Measurements from ENCODE around the gene PAH.
A peak's percentile ranks its signal among the peaks of the same experiment; 100 is the strongest.

PAH gene

GRCh38 chr12:102902093-102902492 is 15.0 kb downstream of the PAH start:
- Histone ChIP-seq H3K27me3 (ENCODE audit: control insufficient read depth, insufficient read depth, low read length) (no peaks in the 10 kb centered on the region), H3K4me3 (ENCODE audit: low read length) (no peak overlapping the region), H3K4me1 (ENCODE audit: control insufficient read depth, insufficient read depth, low read length) (no peaks in the 10 kb centered on the region), H3K27ac (ENCODE audit: low read length) (no peak overlapping the region), H3K9me3 (ENCODE audit: control insufficient read depth, insufficient read depth, low read length) (no peaks in the 10 kb centered on the region), H3K36me3 (ENCODE audit: control insufficient read depth, insufficient read depth, low read length) (no peaks in the 10 kb centered on the region)
- no CpG with 5 or more reads among the region's 3 CpGs for WGBS (ENCODE audit: insufficient coverage, insufficient read length)
- DNase-seq (ENCODE audit: low read depth, low spot score): no peak

DNA sequence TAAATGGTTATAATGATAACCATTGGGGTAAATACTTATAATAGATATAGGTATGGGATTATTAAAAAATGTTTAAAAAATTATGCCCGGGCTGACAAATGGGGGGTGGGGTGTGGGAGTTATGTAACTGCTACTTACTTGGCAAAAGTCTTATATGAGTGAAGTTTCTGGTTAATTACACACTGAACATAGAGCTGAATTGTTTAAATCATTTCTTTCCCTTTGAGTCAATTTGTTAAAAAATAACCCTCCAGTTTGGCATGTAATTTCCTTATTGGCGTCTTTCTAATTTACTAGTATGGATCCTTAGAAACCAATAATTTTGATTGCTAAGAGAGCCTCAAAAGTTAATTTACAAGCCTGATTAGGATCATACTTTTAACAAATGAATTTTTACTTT is 16.7 kb downstream of the PAH start:
- WGBS (ENCODE audit: insufficient coverage, insufficient read length): 100% methylated on average over 1 of the region's 2 CpGs

GRCh38 chr12:102896067-102896466 is 21.0 kb downstream of the PAH start:
- H3K27me3 ChIP-seq (ENCODE audit: control insufficient read depth, insufficient read depth, low read length): no peaks in the 10 kb centered on the region
- H3K9me3 ChIP-seq (ENCODE audit: control insufficient read depth, insufficient read depth, low read length): no peaks in the 10 kb centered on the region
- no peaks in the 10 kb centered on the region for H3K4me1 ChIP-seq (ENCODE audit: control insufficient read depth, insufficient read depth, low read length)
- no peak overlapping the region for H3K27ac ChIP-seq (ENCODE audit: low read length)
- no CpG with 5 or more reads among the region's 1 CpG for WGBS (ENCODE audit: insufficient coverage, insufficient read length)
- H3K4me3 ChIP-seq (ENCODE audit: low read length): no peak overlapping the region
- no peak for DNase-seq (ENCODE audit: low read depth, low spot score)
- no peaks in the 10 kb centered on the region for H3K36me3 ChIP-seq (ENCODE audit: control insufficient read depth, insufficient read depth, low read length)

More for the DNA sequence above, 16.7 kb downstream of the PAH start:
- Histone ChIP-seq H3K4me1 (ENCODE audit: control insufficient read depth, insufficient read depth, low read length) (no peaks in the 10 kb centered on the region), H3K4me3 (ENCODE audit: low read length) (no peak overlapping the region), H3K9me3 (ENCODE audit: control insufficient read depth, insufficient read depth, low read length) (no peaks in the 10 kb centered on the region), H3K27me3 (ENCODE audit: control insufficient read depth, insufficient read depth, low read length) (no peaks in the 10 kb centered on the region), H3K27ac (ENCODE audit: low read length) (no peak overlapping the region), H3K36me3 (ENCODE audit: control insufficient read depth, insufficient read depth, low read length) (no peaks in the 10 kb centered on the region)
- DNase-seq (ENCODE audit: low read depth, low spot score): no peak

- Histone ChIP-seq H3K27me3 (ENCODE audit: control insufficient read depth, insufficient read depth, low read length) (no peaks in the 10 kb centered on the region), H3K36me3 (ENCODE audit: control insufficient read depth, insufficient read depth, low read length) (no peaks in the 10 kb centered on the region), H3K9me3 (ENCODE audit: control insufficient read depth, insufficient read depth, low read length) (no peaks in the 10 kb centered on the region), H3K4me1 (ENCODE audit: control insufficient read depth, insufficient read depth, low read length) (peaks cover 2% of the 10 kb centered on the region; the same call in 1 of the 2 replicates), H3K4me3 (ENCODE audit: low read length) (no peak overlapping the region), H3K27ac (ENCODE audit: low read length) (no peak overlapping the region)
- WGBS (ENCODE audit: insufficient coverage, insufficient read length): no CpG with 5 or more reads among the region's 2 CpGs
- DNase-seq (ENCODE audit: low read depth, low spot score): no peak
Observed at GRCh38 chr12:102891756-102892155, 25.3 kb downstream of the PAH start.

- Histone ChIP-seq H3K27ac (ENCODE audit: low read length) (no peak overlapping the region), H3K27me3 (ENCODE audit: control insufficient read depth, insufficient read depth, low read length) (no peaks in the 10 kb centered on the region), H3K36me3 (ENCODE audit: control insufficient read depth, insufficient read depth, low read length) (no peaks in the 10 kb centered on the region), H3K4me3 (ENCODE audit: low read length) (no peak overlapping the region), H3K4me1 (ENCODE audit: control insufficient read depth, insufficient read depth, low read length) (peaks cover 2% of the 10 kb centered on the region; the same call in 1 of the 2 replicates), H3K9me3 (ENCODE audit: control insufficient read depth, insufficient read depth, low read length) (no peaks in the 10 kb centered on the region)
- WGBS (ENCODE audit: insufficient coverage, insufficient read length): no CpG with 5 or more reads among the region's 1 CpG
- DNase-seq (ENCODE audit: low read depth, low spot score): no peak
Observed at GRCh38 chr12:102888511-102888910, 28.5 kb downstream of the PAH start.

DNA sequence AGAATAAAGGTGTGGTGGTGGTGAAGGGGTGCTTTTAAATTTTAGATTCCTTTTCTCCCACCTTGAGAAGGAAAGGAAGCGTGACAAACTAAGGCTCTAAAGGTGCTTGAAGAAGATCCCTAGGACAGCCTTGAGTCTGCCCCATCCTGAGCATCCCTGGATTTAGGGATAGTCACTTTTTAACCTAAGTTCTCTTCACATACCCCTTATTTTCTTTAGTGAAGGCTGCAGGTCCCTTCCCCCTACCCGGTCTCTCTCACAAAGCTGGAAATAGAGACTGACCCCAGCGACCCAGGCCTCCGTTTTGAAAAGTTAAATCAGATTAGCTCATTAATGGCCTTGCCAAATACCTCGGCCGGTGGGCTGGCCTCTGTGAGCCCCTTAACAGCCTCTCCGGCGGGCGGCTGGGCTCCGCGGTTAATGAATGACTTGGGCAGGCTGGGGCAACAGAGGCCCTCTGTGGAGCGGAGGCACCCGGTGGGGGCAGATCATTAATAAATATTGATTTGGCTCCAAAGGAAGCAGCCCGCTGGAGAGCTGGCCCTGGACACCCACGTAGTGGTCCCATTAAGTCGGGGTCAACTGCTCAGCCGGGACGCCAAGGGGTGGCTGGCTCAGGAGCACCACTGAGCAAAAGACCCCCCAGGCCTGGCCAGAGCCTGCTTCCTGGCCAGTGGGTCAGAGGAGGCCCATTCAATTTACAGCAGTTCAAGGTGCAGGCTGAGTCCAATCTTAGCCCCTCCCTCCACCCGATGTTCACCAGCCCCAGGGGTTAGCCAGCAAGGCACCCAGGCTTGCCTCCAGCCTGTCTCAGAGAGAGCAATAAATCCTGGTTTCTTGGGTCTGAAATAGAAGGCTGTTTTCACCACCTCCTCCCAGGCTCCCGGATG is 31.8 kb downstream of the PAH start:
- H3K36me3 ChIP-seq (ENCODE audit: control insufficient read depth, insufficient read depth, low read length): no peaks in the 10 kb centered on the region
- H3K27ac ChIP-seq (ENCODE audit: low read length): no peak overlapping the region
- no CpG with 5 or more reads among the region's 20 CpGs for WGBS (ENCODE audit: insufficient coverage, insufficient read length)

DNA sequence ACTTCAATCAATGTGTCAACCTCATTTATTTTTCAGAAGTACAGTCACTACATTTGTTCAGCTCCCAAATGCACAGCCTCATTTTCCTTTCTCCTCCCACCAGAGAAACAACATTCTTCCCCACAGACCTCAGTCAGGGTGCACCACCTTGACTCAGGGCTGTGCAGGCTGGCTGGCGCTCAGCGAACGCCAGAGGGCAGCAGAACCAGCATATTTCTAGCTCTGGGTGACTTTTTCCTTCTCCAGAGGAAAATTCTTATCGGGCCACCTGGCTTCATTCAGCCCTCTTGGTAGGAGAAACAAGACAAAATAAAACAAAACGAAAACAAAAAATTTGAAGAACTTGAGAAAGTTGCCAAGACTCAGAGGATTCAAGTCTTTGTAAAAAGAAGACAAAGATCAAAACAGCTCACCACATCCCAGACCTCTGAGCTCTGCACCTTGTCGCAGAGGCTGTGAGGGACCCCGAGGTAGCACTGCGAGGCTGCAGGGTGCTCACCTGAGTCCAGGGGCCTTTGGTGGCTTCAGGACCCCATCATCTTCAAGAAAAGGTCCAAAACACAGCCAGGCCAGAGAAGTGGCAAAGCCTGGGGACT is 33.7 kb downstream of the PAH start:
- WGBS (ENCODE audit: insufficient coverage, insufficient read length): no CpG with 5 or more reads among the region's 8 CpGs
- Histone ChIP-seq H3K27me3 (ENCODE audit: control insufficient read depth, insufficient read depth, low read length) (no peaks in the 10 kb centered on the region), H3K4me3 (ENCODE audit: low read length) (no peak overlapping the region), H3K27ac (ENCODE audit: low read length) (no peak overlapping the region), H3K36me3 (ENCODE audit: control insufficient read depth, insufficient read depth, low read length) (no peaks in the 10 kb centered on the region), H3K9me3 (ENCODE audit: control insufficient read depth, insufficient read depth, low read length) (no peaks in the 10 kb centered on the region), H3K4me1 (ENCODE audit: control insufficient read depth, insufficient read depth, low read length) (peaks cover 2% of the 10 kb centered on the region; the same call in 1 of the 2 replicates)
- peak; percentile 35 for DNase-seq (ENCODE audit: low read depth, low spot score)

More for the DNA sequence above, 31.8 kb downstream of the PAH start:
- DNase-seq (ENCODE audit: low read depth, low spot score): no peak
- H3K4me1 ChIP-seq (ENCODE audit: control insufficient read depth, insufficient read depth, low read length): peaks cover 2% of the 10 kb centered on the region; the same call in 1 of the 2 replicates
- no peaks in the 10 kb centered on the region for H3K9me3 ChIP-seq (ENCODE audit: control insufficient read depth, insufficient read depth, low read length)
- H3K27me3 ChIP-seq (ENCODE audit: control insufficient read depth, insufficient read depth, low read length): no peaks in the 10 kb centered on the region
- no peak overlapping the region for H3K4me3 ChIP-seq (ENCODE audit: low read length)

GRCh38 chr12:102880783-102881182 is 36.3 kb downstream of the PAH start:
- no peaks in the 10 kb centered on the region for H3K9me3 ChIP-seq (ENCODE audit: control insufficient read depth, insufficient read depth, low read length)
- H3K27ac ChIP-seq (ENCODE audit: low read length): no peak overlapping the region
- DNase-seq (ENCODE audit: low read depth, low spot score): no peak
- no peaks in the 10 kb centered on the region for H3K36me3 ChIP-seq (ENCODE audit: control insufficient read depth, insufficient read depth, low read length)
- peaks cover 2% of the 10 kb centered on the region; the same call in 1 of the 2 replicates for H3K4me1 ChIP-seq (ENCODE audit: control insufficient read depth, insufficient read depth, low read length)
- H3K4me3 ChIP-seq (ENCODE audit: low read length): no peak overlapping the region
- H3K27me3 ChIP-seq (ENCODE audit: control insufficient read depth, insufficient read depth, low read length): no peaks in the 10 kb centered on the region
- no CpG with 5 or more reads among the region's 5 CpGs for WGBS (ENCODE audit: insufficient coverage, insufficient read length)

DNA sequence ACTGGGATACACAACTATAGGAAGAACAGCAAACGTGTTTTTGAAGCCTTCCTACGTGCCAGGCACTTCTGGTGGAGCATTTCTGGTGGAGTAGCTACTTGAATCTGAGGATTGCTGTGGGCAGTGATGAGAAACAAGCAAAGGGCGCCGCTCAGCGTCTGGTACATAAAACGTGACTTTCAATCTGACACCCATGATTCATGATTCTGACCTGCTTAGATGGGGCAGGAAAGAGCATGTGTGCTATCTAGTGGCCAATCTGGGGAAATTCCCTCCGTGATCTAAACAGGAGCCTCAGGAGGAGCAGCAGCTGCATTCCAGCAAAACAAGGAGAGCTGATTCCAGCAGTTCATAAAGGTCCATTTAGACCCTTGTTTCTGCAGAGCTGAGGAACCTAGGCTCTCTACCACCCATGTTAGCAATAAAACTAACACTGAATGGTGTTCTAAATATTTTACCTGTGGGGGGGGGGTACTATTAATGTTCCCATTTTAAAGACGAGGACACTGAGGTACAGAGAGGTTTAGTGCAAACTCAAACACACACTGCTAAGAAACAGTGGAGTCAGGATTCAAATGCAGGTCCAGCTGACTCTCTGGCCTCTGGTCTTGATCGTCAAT is 37.8 kb downstream of the PAH start:
- Histone ChIP-seq H3K9me3 (ENCODE audit: control insufficient read depth, insufficient read depth, low read length) (no peaks in the 10 kb centered on the region), H3K4me3 (ENCODE audit: low read length) (no peak overlapping the region), H3K27ac (ENCODE audit: low read length) (no peak overlapping the region), H3K36me3 (ENCODE audit: control insufficient read depth, insufficient read depth, low read length) (no peaks in the 10 kb centered on the region), H3K4me1 (ENCODE audit: control insufficient read depth, insufficient read depth, low read length) (peaks cover 2% of the 10 kb centered on the region; the same call in 1 of the 2 replicates), H3K27me3 (ENCODE audit: control insufficient read depth, insufficient read depth, low read length) (no peaks in the 10 kb centered on the region)
- WGBS (ENCODE audit: insufficient coverage, insufficient read length): no CpG with 5 or more reads among the region's 9 CpGs
- peak; percentile 76 for DNase-seq (ENCODE audit: low read depth, low spot score)

DNA sequence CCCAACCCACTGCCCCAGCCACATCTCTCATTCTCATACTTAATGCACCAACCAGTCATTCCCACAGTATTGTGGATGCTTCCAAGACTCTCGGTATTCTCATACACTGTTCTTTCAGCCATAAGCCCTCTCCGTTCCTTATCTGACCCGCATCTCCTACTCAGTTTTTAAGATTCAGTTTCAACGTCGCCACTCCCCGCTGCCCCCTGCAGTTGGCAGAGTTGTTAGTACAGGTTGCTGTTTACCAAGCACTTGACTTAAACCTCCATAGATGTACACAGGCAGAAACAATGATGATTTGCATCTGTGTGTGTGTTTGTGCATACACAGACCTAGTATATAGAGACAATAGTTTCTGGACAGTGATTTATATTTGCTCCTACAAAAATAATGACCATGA is 40.2 kb downstream of the PAH start:
- DNase-seq (ENCODE audit: low read depth, low spot score): peak; percentile 25

More for the DNA sequence above, 40.2 kb downstream of the PAH start:
- WGBS (ENCODE audit: insufficient coverage, insufficient read length): no CpG with 5 or more reads among the region's 6 CpGs
- Histone ChIP-seq H3K9me3 (ENCODE audit: control insufficient read depth, insufficient read depth, low read length) (no peaks in the 10 kb centered on the region), H3K27ac (ENCODE audit: low read length) (no peak overlapping the region), H3K27me3 (ENCODE audit: control insufficient read depth, insufficient read depth, low read length) (no peaks in the 10 kb centered on the region), H3K4me1 (ENCODE audit: control insufficient read depth, insufficient read depth, low read length) (peaks cover 2% of the 10 kb centered on the region; the same call in 1 of the 2 replicates), H3K36me3 (ENCODE audit: control insufficient read depth, insufficient read depth, low read length) (no peaks in the 10 kb centered on the region), H3K4me3 (ENCODE audit: low read length) (no peak overlapping the region)

Data from iPS DF 6.9 (cell line).